Measurements from ENCODE around the gene ATRNL1.

ATRNL1 gene

DNA sequence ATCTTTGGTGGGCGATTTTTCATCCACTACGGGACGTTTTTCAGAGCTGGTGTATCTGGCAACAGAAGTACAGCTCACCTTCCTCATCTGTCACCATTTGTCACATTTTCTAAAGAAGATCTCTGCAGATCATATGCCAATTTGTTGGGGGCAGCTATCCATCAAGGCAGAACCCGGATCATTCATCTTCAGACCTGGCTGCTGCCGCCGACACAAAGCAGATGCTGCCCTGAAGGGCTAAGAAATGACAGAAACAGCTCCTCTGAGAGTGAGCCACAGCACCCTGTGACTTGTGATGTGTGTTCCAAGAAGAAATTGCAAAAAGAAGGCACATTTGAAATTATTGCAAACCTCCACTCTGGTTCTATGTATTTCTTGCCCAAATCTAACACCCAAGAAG lies 888.9 kb downstream of the ATRNL1 start:
- Histone ChIP-seq H3K4me1 (no peaks in the 10 kb centered on the region), H3K4me3 (ENCODE audit: low read depth, low read length) (no peak overlapping the region), H3K27me3 (no peaks in the 10 kb centered on the region), H3K9me3 (no peaks in the 10 kb centered on the region), H3K36me3 (no peaks in the 10 kb centered on the region)
- TF ChIP-seq, protein P1, sequence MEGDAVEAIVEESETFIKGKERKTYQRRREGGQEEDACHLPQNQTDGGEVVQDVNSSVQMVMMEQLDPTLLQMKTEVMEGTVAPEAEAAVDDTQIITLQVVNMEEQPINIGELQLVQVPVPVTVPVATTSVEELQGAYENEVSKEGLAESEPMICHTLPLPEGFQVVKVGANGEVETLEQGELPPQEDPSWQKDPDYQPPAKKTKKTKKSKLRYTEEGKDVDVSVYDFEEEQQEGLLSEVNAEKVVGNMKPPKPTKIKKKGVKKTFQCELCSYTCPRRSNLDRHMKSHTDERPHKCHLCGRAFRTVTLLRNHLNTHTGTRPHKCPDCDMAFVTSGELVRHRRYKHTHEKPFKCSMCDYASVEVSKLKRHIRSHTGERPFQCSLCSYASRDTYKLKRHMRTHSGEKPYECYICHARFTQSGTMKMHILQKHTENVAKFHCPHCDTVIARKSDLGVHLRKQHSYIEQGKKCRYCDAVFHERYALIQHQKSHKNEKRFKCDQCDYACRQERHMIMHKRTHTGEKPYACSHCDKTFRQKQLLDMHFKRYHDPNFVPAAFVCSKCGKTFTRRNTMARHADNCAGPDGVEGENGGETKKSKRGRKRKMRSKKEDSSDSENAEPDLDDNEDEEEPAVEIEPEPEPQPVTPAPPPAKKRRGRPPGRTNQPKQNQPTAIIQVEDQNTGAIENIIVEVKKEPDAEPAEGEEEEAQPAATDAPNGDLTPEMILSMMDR (IDR thresholded peaks at IDR 0.05; ENCODE audit: low read depth, low read length) = no peak
- no peak for DNase-seq

DNA sequence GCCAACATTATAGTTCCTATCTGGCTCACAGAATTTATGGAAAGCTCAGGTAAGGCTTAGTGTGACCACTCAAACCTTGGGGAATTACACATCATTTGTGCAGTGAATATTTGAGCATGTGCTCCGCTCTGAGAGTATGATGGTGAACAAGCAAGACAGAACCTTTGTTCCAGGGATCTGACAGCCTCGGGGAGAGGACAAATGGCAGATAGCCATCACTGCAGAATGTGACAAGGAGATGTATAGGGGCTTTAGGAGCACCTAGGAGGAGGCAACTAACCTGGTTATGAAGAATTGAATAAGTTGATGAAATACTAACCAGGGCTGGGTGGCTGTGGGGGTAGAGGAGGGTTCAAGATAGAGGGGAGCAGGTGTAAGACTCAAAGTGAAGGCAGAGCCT lies 889.4 kb downstream of the ATRNL1 start:
- H3K4me1 ChIP-seq = no peaks in the 10 kb centered on the region
- H3K9me3 ChIP-seq = no peaks in the 10 kb centered on the region
- no peak for DNase-seq
- H3K27me3 ChIP-seq = no peaks in the 10 kb centered on the region
- H3K36me3 ChIP-seq = no peaks in the 10 kb centered on the region
- TF ChIP-seq, protein P1 (IDR thresholded peaks at IDR 0.05; ENCODE audit: low read depth, low read length) = no peak
- H3K4me3 ChIP-seq (ENCODE audit: low read depth, low read length) = no peak overlapping the region

DNA sequence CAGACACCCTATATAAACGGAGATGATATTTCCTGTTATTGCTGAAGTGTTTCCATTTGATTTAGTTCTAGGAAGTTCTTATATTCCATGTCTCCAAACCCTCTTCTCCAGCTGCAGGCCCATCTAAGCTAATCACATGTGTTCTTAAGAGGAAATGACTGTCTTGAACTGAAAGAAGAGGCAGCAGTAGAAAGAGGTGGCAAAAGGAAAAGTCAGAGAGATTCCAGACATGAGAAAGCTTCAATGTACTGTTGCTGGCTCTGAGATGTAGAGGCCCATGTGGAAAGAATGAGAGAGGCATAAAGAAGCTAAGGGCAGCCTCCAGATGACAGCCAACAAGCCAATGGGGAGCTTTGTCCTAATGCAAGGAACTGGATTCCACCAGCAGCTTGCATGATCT lies 892.6 kb downstream of the ATRNL1 start:
- Histone ChIP-seq H3K4me3 (ENCODE audit: low read depth, low read length) (no peak overlapping the region), H3K9me3 (no peaks in the 10 kb centered on the region), H3K4me1 (no peaks in the 10 kb centered on the region), H3K27me3 (no peaks in the 10 kb centered on the region), H3K36me3 (no peaks in the 10 kb centered on the region)
- TF ChIP-seq, protein P1 (IDR thresholded peaks at IDR 0.05; ENCODE audit: low read depth, low read length) = no peak
- no peak for DNase-seq

DNA sequence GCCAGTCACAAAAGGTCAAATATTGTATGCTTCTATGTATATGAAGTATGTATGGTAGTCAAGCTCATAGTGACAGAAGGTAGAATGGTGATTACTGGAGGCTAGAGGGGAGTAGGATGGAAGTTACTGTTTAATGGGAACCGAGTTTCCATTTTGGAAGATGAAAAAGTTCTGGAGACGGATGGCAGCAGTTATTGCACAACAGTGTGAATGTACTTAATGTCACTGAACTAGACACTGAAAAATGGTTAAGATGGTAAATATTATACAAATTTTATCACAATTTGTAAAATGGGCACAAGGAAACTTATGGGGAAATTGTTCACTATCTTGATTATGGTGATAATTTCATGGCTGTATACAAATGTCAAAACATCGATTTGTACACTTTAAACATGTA lies 895.2 kb downstream of the ATRNL1 start:
- Histone ChIP-seq H3K4me3 (ENCODE audit: low read depth, low read length) (no peak overlapping the region), H3K36me3 (no peaks in the 10 kb centered on the region), H3K27me3 (no peaks in the 10 kb centered on the region), H3K9me3 (no peaks in the 10 kb centered on the region), H3K4me1 (no peaks in the 10 kb centered on the region)
- TF ChIP-seq, protein P1 (IDR thresholded peaks at IDR 0.05; ENCODE audit: low read depth, low read length) = no peak
- no peak for DNase-seq

DNA sequence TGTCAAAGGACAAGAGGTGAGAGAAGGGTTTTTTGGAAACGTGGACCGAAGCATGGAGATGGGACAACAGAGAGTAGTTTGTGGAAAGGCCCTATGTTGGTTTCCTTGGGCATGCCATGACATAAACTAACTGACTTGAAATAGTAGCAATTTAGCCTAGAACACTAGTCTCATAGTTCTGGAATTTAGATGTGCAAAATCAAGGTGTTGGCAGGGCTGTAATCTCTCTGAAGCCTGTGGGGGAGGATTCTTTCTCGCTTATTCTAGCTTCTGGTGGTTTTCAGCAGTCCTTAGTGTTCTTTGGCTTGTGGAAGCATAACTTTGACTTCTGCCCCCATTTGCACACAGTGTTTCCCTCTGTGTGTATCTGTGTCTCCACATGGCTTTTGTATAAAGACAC lies 896.5 kb downstream of the ATRNL1 start:
- no peak for DNase-seq

DNA sequence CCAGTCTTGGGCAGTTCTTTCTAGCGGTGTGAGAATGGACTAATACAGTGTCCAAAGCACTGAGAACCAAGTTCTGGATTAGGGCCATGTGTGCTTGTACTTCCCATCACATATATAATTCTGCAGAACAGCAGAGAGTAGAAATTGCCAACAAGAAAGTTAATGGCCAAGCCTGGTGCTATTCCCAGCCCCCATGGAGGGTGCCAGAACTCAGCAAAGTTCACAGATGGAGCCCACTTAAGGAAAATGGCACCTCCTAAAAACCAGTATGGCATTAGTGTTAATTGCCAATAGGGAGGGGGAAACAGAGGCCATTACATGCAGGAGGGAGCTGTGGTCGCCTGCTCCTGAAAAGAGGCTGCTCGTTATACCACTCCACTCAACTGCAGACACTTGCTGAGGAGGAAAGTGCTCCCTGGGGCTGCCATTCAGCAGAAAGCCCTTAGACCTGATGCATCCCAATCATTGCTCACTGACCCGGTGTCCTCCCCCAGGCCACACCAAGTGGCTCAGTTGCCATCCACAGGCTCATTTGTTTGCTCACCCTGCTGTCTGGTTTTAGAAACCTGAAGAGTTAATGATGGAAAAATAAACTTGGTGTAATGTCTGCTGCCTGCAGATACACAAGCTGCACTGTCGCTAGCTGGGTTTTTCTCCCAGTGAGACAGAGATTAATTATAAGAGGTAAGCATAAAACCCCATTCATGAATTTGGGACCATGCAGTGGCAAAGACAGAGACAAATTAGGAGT lies 899.2 kb downstream of the ATRNL1 start:
- Histone ChIP-seq H3K27me3 (no peaks in the 10 kb centered on the region), H3K4me1 (no peaks in the 10 kb centered on the region), H3K9me3 (no peaks in the 10 kb centered on the region), H3K4me3 (ENCODE audit: low read depth, low read length) (no peak overlapping the region), H3K36me3 (no peaks in the 10 kb centered on the region)
- DNase-seq = no peak
- TF ChIP-seq, protein P1 (IDR thresholded peaks at IDR 0.05; ENCODE audit: low read depth, low read length) = no peak

More for the DNA sequence above, 896.5 kb downstream of the ATRNL1 start:
- TF ChIP-seq, protein P1 (IDR thresholded peaks at IDR 0.05; ENCODE audit: low read depth, low read length) = no peak
- H3K36me3 ChIP-seq = no peaks in the 10 kb centered on the region
- H3K9me3 ChIP-seq = no peaks in the 10 kb centered on the region
- H3K4me3 ChIP-seq (ENCODE audit: low read depth, low read length) = no peak overlapping the region
- H3K27me3 ChIP-seq = no peaks in the 10 kb centered on the region
- H3K4me1 ChIP-seq = no peaks in the 10 kb centered on the region

Data from BE2C (cell line).